Endothelial cell of umbilical vein (primary cell): Measurements from ENCODE around the gene AQR. TPM values are rescaled to one million over a fixed set of nuclear protein-coding genes. Genes with fewer than 3 reads are reported as not detected.

ENCODE experiments used
- BruUV-seq: library from RNA; stranded (reverse); fragments of 400-500 nt; replicated peaks from 2 replicates; lab custom pipeline; 2021; lab: Mats Ljungman, UMichigan
- CTCF ChIA-PET: fragments of 300-600, 350-600 bp; sonication (Branson Sonifier 250); formaldehyde crosslinking; loops from one replicate; lab custom pipeline; 2021; ENCODE audit warnings: antibody characterized with exemption, inconsistent platforms; lab: Charles Lee
- POLR2A ChIA-PET: fragments of 300-600, 350-600 bp; sonication (Branson Sonifier 250); formaldehyde crosslinking; loops from one replicate; lab custom pipeline; 2021; ENCODE audit warnings: antibody characterized with exemption, inconsistent platforms; lab: Charles Lee
- DNase-seq: peaks from one replicate; pipeline ENCODE4 v3.0.0-alpha.2; 2011; ENCODE audit warnings: low read depth, low spot score
- FAIRE-seq: peaks from 2 replicates; lab custom pipeline; 2011; peaks lifted over from hg19 to GRCh38; lab: Jason Lieb, UNC
- H2AFZ ChIP-seq: 2 replicates; pipeline ENCODE4 v1.6.0; 2012; ENCODE audit warnings: low read depth, low read length, control low read depth, inconsistent platforms
- H3K27ac ChIP-seq: 2 replicates; pipeline ENCODE4 v1.5.1; 2011; ENCODE audit warnings: low read depth, mild to moderate bottlenecking, control low read depth, low read length, moderate library complexity; ENCODE audit not compliant: insufficient read depth
- H3K27me3 ChIP-seq, 2 experiments: 2 replicates each; pipeline versions ENCODE4 v1.6.0 to v1.6.1; 2011; ENCODE audit warnings: low read length in 2 of 2, mixed read lengths in 1 of 2; ENCODE audit not compliant: control insufficient read depth in 2 of 2, insufficient read depth in 2 of 2
- H3K36me3 ChIP-seq, 2 experiments: 2 replicates in 1 of 2; 3 replicates in 1 of 2; pipeline ENCODE4 v1.5.1; 2011; ENCODE audit warnings: low read length in 2 of 2, mild to moderate bottlenecking in 1 of 2, moderate library complexity in 1 of 2; ENCODE audit not compliant: control insufficient read depth in 2 of 2, insufficient read depth in 2 of 2; ENCODE audit errors: extremely low read depth in 1 of 2
- H3K4me1 ChIP-seq: 3 replicates; pipeline ENCODE4 v1.5.1; 2011; ENCODE audit warnings: mild to moderate bottlenecking, low read length; ENCODE audit not compliant: control insufficient read depth, insufficient read depth; ENCODE audit errors: extremely low read depth
- H3K4me2 ChIP-seq: 2 replicates; pipeline ENCODE4 v1.6.1; 2011; ENCODE audit warnings: low read length, control low read depth, mixed read lengths; ENCODE audit not compliant: insufficient read depth
- H3K4me3 ChIP-seq, 3 experiments: fragments of 200-600 bp in 1 of 3; sonication (generic), shearing (Covaris generic) in 1 of 3; replicated peaks in 1 of 3; 2 replicates each; pipeline ENCODE4 v1.5.1; 2011 to 2016; ENCODE audit warnings: control low read depth in 3 of 3, low read length in 3 of 3, mild to moderate bottlenecking in 2 of 3, inconsistent platforms in 1 of 3, low read depth in 1 of 3, moderate library complexity in 1 of 3; ENCODE audit not compliant: insufficient read depth in 1 of 3
- H3K79me2 ChIP-seq: 2 replicates; pipeline ENCODE4 v1.6.0; 2012; ENCODE audit warnings: low read length, inconsistent platforms; ENCODE audit not compliant: control insufficient read depth, insufficient read depth
- H3K9ac ChIP-seq: replicated peaks from 2 replicates; pipeline ENCODE3; 2011; ENCODE audit warnings: low read length, control low read depth; ENCODE audit not compliant: insufficient read depth; ENCODE audit errors: extremely low read depth
- H3K9me1 ChIP-seq: replicated peaks from 3 replicates; pipeline ENCODE4 v1.6.0; 2011; ENCODE audit warnings: mild to moderate bottlenecking, low read length; ENCODE audit not compliant: control insufficient read depth, insufficient read depth; ENCODE audit errors: extremely low read depth
- H3K9me3 ChIP-seq: replicated peaks from 2 replicates; pipeline ENCODE4 v1.5.1; 2012; ENCODE audit warnings: low read length, inconsistent platforms; ENCODE audit not compliant: control insufficient read depth, insufficient read depth
- H4K20me1 ChIP-seq: replicated peaks from 2 replicates; pipeline ENCODE3; 2011; ENCODE audit warnings: mild to moderate bottlenecking, low read length; ENCODE audit not compliant: control insufficient read depth, insufficient read depth; ENCODE audit errors: extremely low read depth
- CTCF ChIP-seq, 2 donors: IDR thresholded peaks; 1 replicate in 1 of 2; 2 replicates in 1 of 2; pipeline ENCODE4 v1.5.1; 2011; ENCODE audit warnings: low read length in 2 of 2, mild to moderate bottlenecking in 2 of 2, moderate library complexity in 2 of 2, control low read depth in 1 of 2, inconsistent platforms in 1 of 2, low read depth in 1 of 2; ENCODE audit not compliant: insufficient read depth in 1 of 2; ENCODE audit errors: extremely low read depth in 1 of 2
- EZH2 ChIP-seq: IDR thresholded peaks from 2 replicates; pipeline ENCODE4 v1.6.1; 2012; ENCODE audit warnings: borderline replicate concordance, low read depth, mild to moderate bottlenecking, moderate library complexity, low read length, inconsistent platforms; ENCODE audit not compliant: severe bottlenecking
- FOS ChIP-seq: IDR thresholded peaks from 2 replicates; pipeline ENCODE4 v1.6.1; 2011; ENCODE audit warnings: mild to moderate bottlenecking, low read length, moderate library complexity, borderline replicate concordance; ENCODE audit not compliant: insufficient read depth
- GATA2 ChIP-seq: IDR thresholded peaks from 2 replicates; pipeline ENCODE4 v1.7.0; 2011; ENCODE audit warnings: low read depth, mild to moderate bottlenecking, moderate library complexity, mixed read lengths, low read length; ENCODE audit not compliant: insufficient read length, insufficient read depth
- JUN ChIP-seq: IDR thresholded peaks from 2 replicates; pipeline ENCODE4 v1.6.1; 2011; ENCODE audit warnings: borderline replicate concordance, low read depth; ENCODE audit not compliant: insufficient read length, insufficient read depth
- MYC ChIP-seq: IDR thresholded peaks from one replicate; pipeline ENCODE4 v1.6.1; 2011; ENCODE audit warnings: mild to moderate bottlenecking, low read depth, low read length
- POLR2A ChIP-seq: IDR thresholded peaks from 2 replicates; pipeline ENCODE4 v1.6.1; 2012; ENCODE audit warnings: low read depth, mild to moderate bottlenecking, control low read depth, low read length
- POLR2AphosphoS5 ChIP-seq: IDR thresholded peaks from 2 replicates; pipeline ENCODE4 v1.6.1; 2012; ENCODE audit warnings: low read depth, mild to moderate bottlenecking, control low read depth, low read length, moderate library complexity; ENCODE audit not compliant: insufficient read depth
- dilution Hi-C: fragments of 300-500 bp; cut with MboI; formaldehyde crosslinking; loops from one replicate; pipeline ENCODE4 v1.15.0; 2019; ENCODE audit warnings: low sequenced_read_pairs; ENCODE audit not compliant: extremely low pct_ligation_motif_present
- intact Hi-C: fragments of 100-400 bp; cut with micrococcal nuclease; formaldehyde crosslinking; loops from one replicate; pipeline ENCODE4 v1.10.0; 2022
- polyA plus RNA-seq, 4 experiments: library from polyadenylated mRNA; depleted of rRNA in 3 of 4; stranded (reverse) in 3 of 4; unstranded in 1 of 4; fragments of >200 nt; gene quantifications; 2 replicates each; pipeline versions ENCODE4 v1.2.1 to v1.2.3, GENCODE V29; 2011 to 2012; ENCODE audit warnings: missing spikeins in 1 of 4
- total RNA-seq: library from RNA; stranded (reverse); gene quantifications from 2 replicates; pipeline ENCODE4 v1.2.3, GENCODE V29; 2021
- TF ChIP-seq, protein P1 (sequence below): IDR thresholded peaks from 2 replicates; pipeline ENCODE4 v1.6.1; 2011; ENCODE audit not compliant: insufficient read depth, insufficient read length

AQR gene
- total and polyA plus RNA-seq, 2 donors (not counting 3 experiments of a cell fraction or from before 2014, with no cell fraction given) = 18.7 to 37.5 TPM

DNA sequence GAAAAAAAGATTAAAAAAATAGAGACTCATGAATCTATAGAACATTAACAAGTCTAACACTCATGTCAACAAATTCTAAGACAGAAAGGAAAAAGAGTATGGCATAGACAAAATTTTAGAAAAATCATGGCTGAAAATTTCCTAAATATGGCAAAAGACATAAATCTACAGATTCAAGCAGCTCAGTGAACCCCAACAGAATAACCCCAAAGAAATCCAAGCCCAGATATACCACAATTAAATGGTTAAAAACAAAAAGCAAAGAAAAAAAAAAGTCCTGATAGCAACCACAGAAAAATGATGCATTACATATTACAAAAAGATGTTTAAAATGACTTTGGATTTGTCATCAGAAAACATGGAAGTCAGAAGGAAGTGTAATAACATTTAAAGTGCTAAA is 75.6 kb downstream of the AQR start:
- Histone ChIP-seq H4K20me1 (no peaks in the 10 kb centered on the region), H3K36me3 (peaks cover 5 to 18% of the 10 kb centered on the region in 2 experiments), H3K4me3 (no peak overlapping the region), H3K9me3 (no peaks in the 10 kb centered on the region), H3K27me3 (no peaks in the 10 kb centered on the region), H3K9me1 (no peaks in the 10 kb centered on the region), H3K4me1 (no peaks in the 10 kb centered on the region), H3K79me2 (no peaks in the 10 kb centered on the region), H3K9ac (no peak overlapping the region), H3K4me2 (no peak overlapping the region), H3K27ac (no peak overlapping the region), H2AFZ (no peak overlapping the region)
- no TSS peak for BruUV-seq
- no peak for DNase-seq
- no peak for TF ChIP-seq MYC
- TF ChIP-seq EZH2 = no peak
- no peak for TF ChIP-seq GATA2
- TF ChIP-seq CTCF (IDR thresholded peaks at IDR 0.05; ENCODE audit: extremely low read depth in 1 of 2, insufficient read depth in 1 of 2, low read depth in 1 of 2, low read length in 2 of 2) = no peak
- no peak for TF ChIP-seq JUN
- no peak for TF ChIP-seq POLR2A
- TF ChIP-seq, protein P1, sequence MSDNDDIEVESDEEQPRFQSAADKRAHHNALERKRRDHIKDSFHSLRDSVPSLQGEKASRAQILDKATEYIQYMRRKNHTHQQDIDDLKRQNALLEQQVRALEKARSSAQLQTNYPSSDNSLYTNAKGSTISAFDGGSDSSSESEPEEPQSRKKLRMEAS = no peak
- TF ChIP-seq POLR2AphosphoS5 = no peak
- TF ChIP-seq FOS = no peak
- ChIA-PET CTCF (no interaction called here), POLR2A (no interaction called here)
- intact Hi-C loops = no loop called here
- dilution Hi-C loops = no loop called here
- FAIRE-seq = no peak
